HFFc6 (cell line): ENCODE results near the gene STAM. TPM values are rescaled to one million over a fixed set of nuclear protein-coding genes. Genes with fewer than 3 reads are reported as not detected.

Experiments
- DNase-seq: peaks from one replicate; pipeline ENCODE4 v3.0.0-alpha.2; 2018
- H3K27ac Mint-ChIP-seq: 2 replicates; pipeline ENCODE4 v1.8.0; 2020; ENCODE audit warnings: mild to moderate bottlenecking, mixed read lengths
- H3K27me3 Mint-ChIP-seq: 2 replicates; pipeline ENCODE4 v1.8.0; 2021; ENCODE audit warnings: mild to moderate bottlenecking, moderate library complexity, mixed read lengths; ENCODE audit not compliant: insufficient read depth
- H3K36me3 Mint-ChIP-seq: 2 replicates; pipeline ENCODE4 v1.8.0; 2021; ENCODE audit warnings: low read depth, mixed read lengths
- H3K4me1 Mint-ChIP-seq: 2 replicates; pipeline ENCODE4 v1.8.0; 2020; ENCODE audit warnings: low read depth, mixed read lengths
- H3K4me3 Mint-ChIP-seq: 2 replicates; pipeline ENCODE4 v1.8.0; 2020; ENCODE audit warnings: mild to moderate bottlenecking, moderate library complexity, mixed read lengths
- H3K9me3 Mint-ChIP-seq: 2 replicates; pipeline ENCODE4 v1.8.0; 2020; ENCODE audit warnings: mild to moderate bottlenecking, mixed read lengths
- CTCF ChIP-seq: fragments of 200-600 bp; sonication (generic); IDR thresholded peaks from 2 replicates; pipeline ENCODE4 v1.5.0; 2021; ENCODE audit warnings: antibody characterized with exemption, mild to moderate bottlenecking
- total RNA-seq, 6 experiments: library from RNA; stranded (reverse); fragmentation: NEBNext Ultra II Directional; extraction: Animal tissue kit (Norgen Biotek cat#: 25700); gene quantifications; 2 replicates in 1 of 6; 3 replicates in 5 of 6; pipeline ENCODE4 v1.2.3, GENCODE V29; 2021

STAM gene
- total RNA-seq, 6 experiments from 2014 or later: 37.8 to 46.9 (median 43.2) TPM

DNA sequence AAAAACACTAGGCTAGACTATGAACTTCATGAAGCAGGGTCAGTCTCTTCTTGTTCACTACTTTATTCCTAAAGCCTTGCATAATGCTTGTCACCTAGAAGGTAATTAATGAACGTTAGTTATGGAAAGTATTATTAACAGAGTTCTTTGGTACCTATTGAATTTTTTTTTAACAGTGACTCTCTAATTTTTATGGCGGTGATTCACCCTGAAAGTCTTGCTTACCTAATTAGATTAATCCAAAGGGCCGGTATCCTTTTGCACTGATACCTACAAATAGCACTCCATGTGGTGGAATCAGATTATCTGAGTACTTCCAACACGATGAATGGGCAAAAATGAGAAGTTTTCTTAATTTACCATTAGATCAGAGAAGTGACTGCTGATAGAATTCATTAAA is 31.7 kb downstream of the STAM start:
- Mint-ChIP-seq H3K4me3 (peak overlapping the region; percentile 50), H3K4me1 (peaks cover 68% of the 10 kb centered on the region), H3K27ac (peak overlapping the region; percentile 47), H3K9me3 (no peaks in the 10 kb centered on the region), H3K27me3 (no peaks in the 10 kb centered on the region), H3K36me3 (peaks cover 8% of the 10 kb centered on the region)
- DNase-seq: peak; percentile 31
- no peak for TF ChIP-seq CTCF

- no peak overlapping the region for H3K27ac Mint-ChIP-seq
- no peak overlapping the region for H3K4me3 Mint-ChIP-seq
- peaks cover 8% of the 10 kb centered on the region for H3K36me3 Mint-ChIP-seq
- no peaks in the 10 kb centered on the region for H3K27me3 Mint-ChIP-seq
- no peak for DNase-seq
- H3K9me3 Mint-ChIP-seq: no peaks in the 10 kb centered on the region
- no peak for TF ChIP-seq CTCF
- H3K4me1 Mint-ChIP-seq: peaks cover 58% of the 10 kb centered on the region
Measured at GRCh38 chr10:17676919-17677318, 33.0 kb downstream of the STAM start.

DNA sequence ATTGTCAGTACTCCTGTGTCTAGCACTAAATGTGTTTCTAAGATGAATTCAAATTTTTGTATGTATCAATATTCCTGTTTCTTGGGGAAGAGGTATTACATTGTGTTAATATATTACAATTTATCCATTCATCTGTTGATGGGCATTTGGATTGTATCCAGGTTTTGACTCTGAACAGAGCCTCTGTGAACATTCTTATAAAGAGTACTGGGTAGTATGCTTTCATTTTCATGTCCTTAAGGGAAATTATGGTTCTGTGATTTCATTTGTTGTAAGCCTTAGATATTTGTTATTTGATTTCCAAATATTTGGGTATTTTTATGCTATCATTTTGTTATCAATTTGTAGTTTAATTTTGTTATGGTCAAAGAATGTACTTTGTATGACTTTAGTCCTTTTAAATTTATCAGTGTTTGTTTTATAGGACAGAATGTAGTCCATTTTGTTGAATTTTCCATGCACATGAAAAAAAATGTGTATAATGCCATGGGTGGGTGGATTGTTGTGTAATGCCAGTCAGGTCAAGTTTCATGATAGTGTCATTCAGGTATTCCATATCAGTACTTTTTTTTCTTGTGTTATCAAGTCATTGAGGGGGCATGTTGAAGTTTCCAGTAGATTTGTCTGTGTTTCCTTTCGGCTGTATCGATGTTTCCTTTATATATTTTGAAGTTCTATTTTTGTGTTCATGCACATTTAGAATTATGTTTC is 38.4 kb downstream of the STAM start:
- TF ChIP-seq CTCF: no peak
- Mint-ChIP-seq H3K36me3 (peaks cover 9% of the 10 kb centered on the region), H3K27ac (no peak overlapping the region), H3K4me3 (no peak overlapping the region), H3K9me3 (no peaks in the 10 kb centered on the region), H3K4me1 (peaks cover 49% of the 10 kb centered on the region), H3K27me3 (no peaks in the 10 kb centered on the region)
- no peak for DNase-seq

DNA sequence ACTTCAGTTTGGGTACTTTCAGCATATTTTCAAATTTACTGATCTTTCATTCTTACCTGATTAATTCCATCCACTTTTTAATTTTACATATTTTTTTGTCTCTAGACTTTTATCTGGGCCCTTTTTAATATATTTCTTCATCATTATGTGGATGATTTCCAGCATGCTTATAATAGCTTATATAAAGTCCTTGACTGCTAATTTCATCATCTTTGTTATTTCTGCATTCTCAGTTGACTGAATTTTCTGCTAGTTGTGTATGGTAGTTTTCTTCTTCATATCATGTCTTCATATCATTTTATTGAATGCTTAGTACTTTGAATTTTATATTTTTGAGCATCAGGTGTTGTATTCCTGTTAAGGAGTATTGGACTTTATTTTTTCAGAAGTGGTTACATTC is 39.6 kb downstream of the STAM start:
- no peak for TF ChIP-seq CTCF
- Mint-ChIP-seq H3K27me3 (no peaks in the 10 kb centered on the region), H3K27ac (no peak overlapping the region), H3K9me3 (no peaks in the 10 kb centered on the region), H3K4me1 (peaks cover 53% of the 10 kb centered on the region), H3K36me3 (peaks cover 9% of the 10 kb centered on the region), H3K4me3 (no peak overlapping the region)
- no peak for DNase-seq

DNA sequence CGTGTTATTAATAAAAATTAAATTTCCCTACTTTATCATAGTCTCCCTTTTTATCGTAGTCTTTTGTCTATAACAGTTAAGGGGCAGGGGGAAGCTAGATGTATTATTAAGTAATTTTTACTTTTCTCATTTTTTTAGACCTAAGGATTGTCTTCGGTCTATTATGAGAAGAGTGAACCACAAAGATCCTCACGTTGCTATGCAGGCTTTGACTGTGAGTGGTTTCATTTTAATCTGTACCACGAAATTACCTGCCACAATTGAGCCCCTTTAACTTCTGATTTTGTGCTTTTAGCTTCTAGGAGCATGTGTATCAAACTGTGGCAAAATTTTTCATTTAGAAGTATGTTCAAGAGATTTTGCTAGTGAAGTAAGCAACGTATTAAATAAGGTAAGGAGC is 40.6 kb downstream of the STAM start:
- Mint-ChIP-seq H3K36me3 (peaks cover 9% of the 10 kb centered on the region), H3K4me1 (peaks cover 53% of the 10 kb centered on the region), H3K4me3 (no peak overlapping the region), H3K9me3 (no peaks in the 10 kb centered on the region), H3K27ac (no peak overlapping the region), H3K27me3 (no peaks in the 10 kb centered on the region)
- TF ChIP-seq CTCF: no peak
- DNase-seq: no peak
